Dermis lymphatic vessel endothelial cell (primary cell): ENCODE data around the gene ST8SIA4. TPM values are rescaled to one million over a fixed set of nuclear protein-coding genes. Genes with fewer than 3 reads are reported as not detected.

ENCODE experiments used
- total RNA-seq: library from RNA; depleted of rRNA; stranded (reverse); fragments of >200 nt; gene quantifications from 2 replicates; pipeline ENCODE4 v1.2.1, GENCODE V29; 2014

The ST8SIA4 gene
- total RNA-seq = 6.9 and 9.4 TPM in 2 replicates

DNA sequence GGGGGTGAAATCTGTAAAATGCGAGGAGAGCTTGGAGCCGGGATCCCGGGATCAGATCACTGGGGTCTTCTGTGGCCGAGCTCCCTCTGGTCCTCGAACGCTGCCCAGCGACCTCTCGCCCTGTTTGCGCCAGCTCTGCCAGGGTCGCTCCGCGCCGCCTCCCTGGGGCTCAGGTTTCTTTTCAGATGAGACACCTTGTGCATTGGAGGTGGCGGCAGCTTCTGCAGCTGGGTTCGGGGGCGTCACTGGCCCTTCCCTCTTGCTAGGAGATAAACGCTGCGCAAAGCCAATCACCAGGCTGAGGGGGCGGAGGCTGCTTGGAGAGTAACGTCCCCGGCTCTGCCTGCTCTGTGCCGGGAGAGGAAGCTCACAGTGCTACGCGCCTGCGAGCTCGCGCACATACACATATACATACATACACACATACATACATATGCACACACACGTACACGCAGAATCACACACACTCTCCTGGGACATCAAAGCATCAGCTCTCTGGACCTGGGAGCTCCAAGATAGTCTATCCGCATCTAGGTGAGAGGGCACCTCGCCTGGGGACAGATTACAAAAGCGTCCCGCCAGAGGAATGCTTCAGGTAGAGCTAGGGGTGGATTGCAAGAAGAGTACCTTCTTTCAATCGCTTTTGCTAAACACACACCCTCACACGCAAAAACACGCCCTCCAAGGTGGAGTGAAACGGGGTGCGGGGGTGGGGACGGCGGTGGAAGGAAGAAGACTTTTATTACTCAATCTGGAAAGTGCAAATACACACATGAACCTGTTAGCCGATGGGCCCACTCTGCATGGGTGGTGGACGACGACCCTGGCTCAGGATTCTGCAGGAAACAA lies at the start of gene ST8SIA4:
TSS of gene ST8SIA4 (minus strand) at position 244 of the 849 bp plus-strand sequence. CDS start 327 bp downstream, outside the sequence.

